K562 (cell line): ENCODE measurements around the gene TUBA1A. TPM values are rescaled to one million over a fixed set of nuclear protein-coding genes. Genes with fewer than 3 reads are reported as not detected.

Experiments
- ATAC-seq: fragments of 200-7000 bp; cut with Tn5 transposase; 3 replicates; pipeline ENCODE4 v1.9.1; 2020; ENCODE audit warnings: moderate library complexity
- BruUV-seq: library from RNA; stranded (reverse); fragments of 400-500 nt; replicated peaks from 2 replicates; lab custom pipeline; 2021; lab: Mats Ljungman, UMichigan
- CTCF ChIA-PET: fragments of 300-600 bp; formaldehyde crosslinking; extraction: SDS; loops from one replicate; lab custom pipeline; 2021; ENCODE audit warnings: low intra/inter-chr PET ratio; lab: Yijun Ruan, JAX
- POLR2A ChIA-PET: fragments of 300-600, 350-650 bp; sonication (Branson Sonifier 250); formaldehyde crosslinking; extraction: SDS; loops from one replicate; lab custom pipeline; 2021; ENCODE audit warnings: antibody characterized with exemption, inconsistent platforms; lab: Yijun Ruan, JAX
- DNase-seq, 4 experiments: peaks; one replicate each; pipeline versions ENCODE4 v3.0.0 to v3.0.0-alpha.2; 2011 to 2018; ENCODE audit warnings: low spot score in 3 of 4, mixed read lengths in 3 of 4; ENCODE audit errors: extremely low read depth in 1 of 4
- FAIRE-seq: peaks from 2 replicates; lab custom pipeline; 2011; peaks lifted over from hg19 to GRCh38; lab: Jason Lieb, UNC
- H2AFZ ChIP-seq: 2 replicates; pipeline ENCODE4 v1.6.0; 2011; ENCODE audit warnings: low read depth, low read length, control low read depth, inconsistent platforms
- H3K27ac ChIP-seq: fragments of 200-600 bp; 3 replicates; pipeline ENCODE4 v1.8.0; 2011; ENCODE audit warnings: low read depth, mild to moderate bottlenecking, control low read depth, inconsistent platforms, low read length, moderate library complexity, mixed read lengths; ENCODE audit errors: extremely low read depth
- H3K27me3 ChIP-seq, 2 experiments: fragments of 300-600 bp in 1 of 2; 2 replicates in 1 of 2; 3 replicates in 1 of 2; pipeline versions ENCODE4 v1.6.0 to v1.8.0; 2011; ENCODE audit warnings: inconsistent platforms in 2 of 2, low read length in 2 of 2, mild to moderate bottlenecking in 1 of 2, mixed read lengths in 1 of 2, moderate library complexity in 1 of 2; ENCODE audit not compliant: control insufficient read depth in 2 of 2, insufficient read depth in 2 of 2
- H3K36me3 ChIP-seq: fragments of 300-600 bp; 3 replicates; pipeline ENCODE4 v1.8.0; 2011; ENCODE audit warnings: mild to moderate bottlenecking, low read length, inconsistent platforms; ENCODE audit not compliant: control insufficient read depth, insufficient read depth
- H3K4me1 ChIP-seq, 2 experiments: fragments of 200-600 bp in 1 of 2; replicated peaks in 1 of 2; 2 replicates in 1 of 2; 3 replicates in 1 of 2; pipeline versions ENCODE4 v1.5.1 to v1.8.0; 2011; ENCODE audit warnings: inconsistent platforms in 2 of 2, low read length in 2 of 2, mild to moderate bottlenecking in 1 of 2, mixed read lengths in 1 of 2, moderate library complexity in 1 of 2; ENCODE audit not compliant: control insufficient read depth in 2 of 2, insufficient read depth in 2 of 2
- H3K4me2 ChIP-seq: 2 replicates; pipeline ENCODE4 v1.6.1; 2011; ENCODE audit warnings: low read length, control low read depth, inconsistent platforms, mixed read lengths; ENCODE audit not compliant: insufficient read depth
- H3K4me3 ChIP-seq: fragments of 200-600 bp; sonication (generic), shearing (Covaris generic); 2 replicates; pipeline ENCODE4 v1.5.1; 2016; ENCODE audit warnings: control low read depth, inconsistent platforms
- H3K79me2 ChIP-seq: fragments of 200-600 bp; 3 replicates; pipeline ENCODE4 v1.8.0; 2011; ENCODE audit warnings: low read length, inconsistent platforms; ENCODE audit not compliant: control insufficient read depth, insufficient read depth
- H3K9ac ChIP-seq, 2 experiments: 2 replicates each; pipeline versions ENCODE4 v1.6.0 to v1.6.1; 2011; ENCODE audit warnings: low read depth in 2 of 2, low read length in 2 of 2, control low read depth in 1 of 2, inconsistent platforms in 1 of 2, mild to moderate bottlenecking in 1 of 2, mixed read lengths in 1 of 2; ENCODE audit not compliant: insufficient read depth in 1 of 2
- H3K9me1 ChIP-seq: one replicate; pipeline ENCODE4 v1.6.0; 2011; ENCODE audit warnings: inconsistent platforms, mild to moderate bottlenecking, low read length, moderate library complexity; ENCODE audit not compliant: control insufficient read depth, insufficient read depth
- H3K9me3 ChIP-seq: replicated peaks from 2 replicates; pipeline ENCODE4 v1.5.1; 2011; ENCODE audit warnings: low read depth, low read length, inconsistent platforms; ENCODE audit not compliant: control insufficient read depth, insufficient read depth
- H4K20me1 ChIP-seq: replicated peaks from 2 replicates; pipeline ENCODE4 v1.6.1; 2011; ENCODE audit warnings: low read length, inconsistent platforms, mixed read lengths; ENCODE audit not compliant: control insufficient read depth, insufficient read depth
- CBX2 ChIP-seq: fragments of 200-600 bp; sonication (generic); IDR thresholded peaks from one replicate; pipeline ENCODE4 v1.6.1; 2012; ENCODE audit warnings: mild to moderate bottlenecking, low read length, inconsistent platforms; ENCODE audit not compliant: insufficient read depth, poor library complexity, severe bottlenecking
- CBX5 ChIP-seq: IDR thresholded peaks from 2 replicates; pipeline ENCODE4 v1.6.1; 2014; ENCODE audit warnings: low read depth, borderline replicate concordance
- ESRRB ChIP-seq: fragments of 250-450 bp; sonication (Bioruptor Pico); IDR thresholded peaks from 2 replicates; pipeline ENCODE4 v1.5.0; 2020; ENCODE audit warnings: mild to moderate bottlenecking, moderate library complexity, borderline replicate concordance
- FOXP1 ChIP-seq: sonication (generic); formaldehyde crosslinking; IDR thresholded peaks from 2 replicates; pipeline ENCODE4 v1.8.0; 2022; ENCODE audit warnings: mild to moderate bottlenecking, missing genetic modification reagents
- NFYB ChIP-seq: IDR thresholded peaks from 2 replicates; pipeline ENCODE4 v1.6.1; 2011; ENCODE audit warnings: mild to moderate bottlenecking, moderate library complexity; ENCODE audit not compliant: insufficient read length; ENCODE audit errors: extremely low read depth
- RNF2 ChIP-seq: sonication (generic); IDR thresholded peaks from 2 replicates; pipeline ENCODE4 v1.6.1; 2016
- TAF7 ChIP-seq: fragments of 450-650 bp; IDR thresholded peaks from 2 replicates; pipeline ENCODE4 v1.6.1; 2016; ENCODE audit warnings: missing genetic modification characterization, missing compliant biosample characterization
- TBP ChIP-seq: optimal IDR thresholded peaks from 2 replicates; pipeline ENCODE3; 2011; ENCODE audit warnings: low read depth, low read length, improper control_type of control experiment
- YBX1 ChIP-seq: fragments of 450-650 bp; IDR thresholded peaks from 2 replicates; pipeline ENCODE4 v1.7.1; 2016; ENCODE audit warnings: mild to moderate bottlenecking
- ZNF121 ChIP-seq: sonication (generic); formaldehyde crosslinking; conservative IDR thresholded peaks from 2 replicates; pipeline ENCODE4 v1.8.0; 2022; ENCODE audit warnings: missing genetic modification reagents
- ZNF175 ChIP-seq: fragments of 200-800 bp; sonication (Bioruptor generic); IDR thresholded peaks from 2 replicates; pipeline ENCODE4 v1.6.1; 2016; ENCODE audit warnings: low read depth, mild to moderate bottlenecking, missing genetic modification characterization, missing compliant biosample characterization
- ZNF699 ChIP-seq: fragments of 250-450 bp; sonication (Bioruptor Pico); IDR thresholded peaks from 2 replicates; pipeline ENCODE4 v1.8.0; 2021; ENCODE audit warnings: mild to moderate bottlenecking, moderate library complexity; ENCODE audit not compliant: insufficient replicate concordance
- WGBS: fragments of 100-300 bp; shearing (Covaris generic); methylation state at CpG from one replicate; pipeline ENCODE4 v1.1.6; 2016; ENCODE audit warnings: low coverage, mixed read lengths; ENCODE audit not compliant: insufficient coverage; ENCODE audit errors: missing lambda C conversion rate; 5-methylcytosine and 5-hydroxymethylcytosine counted together
- in situ Hi-C: fragments of 300-500 bp; cut with MboI; formaldehyde crosslinking; loops from 4 replicates; pipeline ENCODE4 v1.15.0; 2018; ENCODE audit warnings: inconsistent platforms, mixed read lengths
- intact Hi-C: fragments of 100-400 bp; cut with micrococcal nuclease; formaldehyde crosslinking; loops from 2 replicates; pipeline ENCODE4 v1.14.2; 2022
- polyA plus RNA-seq, 8 experiments: library from polyadenylated mRNA; depleted of rRNA in 4 of 8; stranded (reverse) in 5 of 8; unstranded in 3 of 8; fragments of >200 nt; fragmentation: Nextera tagmentation in 2 of 8; fragmentation: Illumina TruSeq in 1 of 8; extraction: Ambion mirVana in 2 of 8; extraction: Trizol in 1 of 8; gene quantifications; 2 replicates each; pipeline versions ENCODE4 v1.2.1 to v1.2.3, GENCODE V29; 2011 to 2014; ENCODE audit warnings: inconsistent platforms in 1 of 8, missing spikeins in 1 of 8
- total RNA-seq, 7 experiments: library from RNA; depleted of rRNA in 6 of 7; stranded (reverse); fragments of >200 nt in 6 of 7; fragmentation: Illumina TruSeq in 2 of 7; extraction: Trizol in 2 of 7; gene quantifications; 2 replicates each; pipeline versions ENCODE4 v1.2.1 to v1.2.3, GENCODE V29; 2011 to 2021; ENCODE audit warnings: low replicate concordance in 1 of 7
- TF ChIP-seq, protein P1 (sequence below): fragments of 450-650 bp; IDR thresholded peaks from 2 replicates; pipeline ENCODE4 v1.6.1; 2016; ENCODE audit warnings: low read depth, mild to moderate bottlenecking, moderate library complexity
- TF ChIP-seq, protein P2 (sequence below): fragments of 200-400 bp; formaldehyde crosslinking; IDR thresholded peaks from 2 replicates; pipeline ENCODE4 v1.6.1; 2017; ENCODE audit warnings: mild to moderate bottlenecking, low read depth, low read length, moderate library complexity
- TF ChIP-seq, protein P3 (sequence below): fragments of 450-650 bp; conservative IDR thresholded peaks from 2 replicates; pipeline ENCODE4 v1.6.1; 2016; ENCODE audit warnings: missing genetic modification characterization, low read depth, mild to moderate bottlenecking, missing compliant biosample characterization, moderate library complexity
- TF ChIP-seq, protein P4 (sequence below): IDR thresholded peaks from 3 replicates; pipeline ENCODE4 v1.6.1; 2011; ENCODE audit warnings: borderline replicate concordance, mild to moderate bottlenecking; ENCODE audit not compliant: insufficient read length, insufficient read depth
- TF ChIP-seq, protein P5 (sequence below): fragments of 200-800 bp; sonication (Bioruptor generic); IDR thresholded peaks from 2 replicates; pipeline ENCODE4 v1.6.1; 2017; ENCODE audit warnings: missing genetic modification characterization, missing compliant biosample characterization

Gene TUBA1A
- total and polyA plus RNA-seq, 9 of the 15 experiments (the other 6 are each of a cell fraction or from before 2014, with no cell fraction given): 7.4 to 45.1 (median 11.9) TPM

DNA sequence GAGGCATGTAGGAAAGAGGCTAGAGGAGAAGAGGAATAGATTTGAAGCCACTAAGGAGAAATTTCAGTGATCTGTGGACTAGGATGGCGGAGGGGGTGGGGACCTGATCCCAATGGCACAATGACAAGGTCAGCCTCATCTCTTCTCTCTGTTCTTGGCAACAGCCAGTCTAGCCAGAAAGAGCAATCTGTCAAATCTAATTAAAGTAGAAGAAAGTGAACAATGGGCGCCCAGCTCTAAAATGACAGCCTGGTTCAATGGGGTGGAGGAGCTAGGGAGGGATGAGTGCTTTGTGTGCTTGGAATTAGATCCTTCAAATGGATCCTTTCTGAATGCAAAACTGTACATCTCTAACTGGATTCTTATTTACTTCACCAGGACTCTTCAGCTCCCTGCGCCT is 38.8 kb upstream of the TUBA1A start:
- intact Hi-C loops: no loop called here
- CTCF ChIA-PET: no interaction called here
- BruUV-seq: no TSS peak
- H3K27ac ChIP-seq: no peak overlapping the region
- H3K36me3 ChIP-seq: no peaks in the 10 kb centered on the region
- DNase-seq: no peak
- FAIRE-seq: no peak
- in situ Hi-C loops: no loop called here
- POLR2A ChIA-PET: interaction anchor here (0.7 to 1.8 kb wide), 2 partner anchors 97 to 497 kb away, joined by 4 to 6 read pairs; partner anchors contain the start of gene TUBA1B
- no peak overlapping the region for H2AFZ ChIP-seq
- H3K9ac ChIP-seq: no peak overlapping the region
- ATAC-seq: no peak
- no peaks in the 10 kb centered on the region for H3K79me2 ChIP-seq
- 92% methylated on average over 3 of the region's 3 CpGs for WGBS
- no peak overlapping the region for H3K4me3 ChIP-seq
- H3K9me3 ChIP-seq: no peaks in the 10 kb centered on the region
- no peaks in the 10 kb centered on the region for H3K27me3 ChIP-seq
- no peak overlapping the region for H3K4me2 ChIP-seq
- no peaks in the 10 kb centered on the region for H3K9me1 ChIP-seq
- H3K4me1 ChIP-seq: peaks cover 6 to 24% of the 10 kb centered on the region in 2 experiments
- no peaks in the 10 kb centered on the region for H4K20me1 ChIP-seq
- TF ChIP-seq FOXP1 (CRISPR knock-in tag) (no peak), CBX5 (no peak), RNF2 (no peak), ZNF175 (CRISPR knock-in tag) (no peak), TAF7 (tag) (no peak), NFYB (no peak), YBX1 (no peak), CBX2 (no peak), ESRRB (CRISPR knock-in tag) (no peak), ZNF121 (CRISPR knock-in tag) (no peak), TBP (no peak), ZNF699 (CRISPR knock-in tag) (no peak)
- TF ChIP-seq, protein P1, sequence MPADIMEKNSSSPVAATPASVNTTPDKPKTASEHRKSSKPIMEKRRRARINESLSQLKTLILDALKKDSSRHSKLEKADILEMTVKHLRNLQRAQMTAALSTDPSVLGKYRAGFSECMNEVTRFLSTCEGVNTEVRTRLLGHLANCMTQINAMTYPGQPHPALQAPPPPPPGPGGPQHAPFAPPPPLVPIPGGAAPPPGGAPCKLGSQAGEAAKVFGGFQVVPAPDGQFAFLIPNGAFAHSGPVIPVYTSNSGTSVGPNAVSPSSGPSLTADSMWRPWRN: no peak
- TF ChIP-seq, protein P2, sequence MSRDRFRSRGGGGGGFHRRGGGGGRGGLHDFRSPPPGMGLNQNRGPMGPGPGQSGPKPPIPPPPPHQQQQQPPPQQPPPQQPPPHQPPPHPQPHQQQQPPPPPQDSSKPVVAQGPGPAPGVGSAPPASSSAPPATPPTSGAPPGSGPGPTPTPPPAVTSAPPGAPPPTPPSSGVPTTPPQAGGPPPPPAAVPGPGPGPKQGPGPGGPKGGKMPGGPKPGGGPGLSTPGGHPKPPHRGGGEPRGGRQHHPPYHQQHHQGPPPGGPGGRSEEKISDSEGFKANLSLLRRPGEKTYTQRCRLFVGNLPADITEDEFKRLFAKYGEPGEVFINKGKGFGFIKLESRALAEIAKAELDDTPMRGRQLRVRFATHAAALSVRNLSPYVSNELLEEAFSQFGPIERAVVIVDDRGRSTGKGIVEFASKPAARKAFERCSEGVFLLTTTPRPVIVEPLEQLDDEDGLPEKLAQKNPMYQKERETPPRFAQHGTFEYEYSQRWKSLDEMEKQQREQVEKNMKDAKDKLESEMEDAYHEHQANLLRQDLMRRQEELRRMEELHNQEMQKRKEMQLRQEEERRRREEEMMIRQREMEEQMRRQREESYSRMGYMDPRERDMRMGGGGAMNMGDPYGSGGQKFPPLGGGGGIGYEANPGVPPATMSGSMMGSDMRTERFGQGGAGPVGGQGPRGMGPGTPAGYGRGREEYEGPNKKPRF: no peak
- TF ChIP-seq, protein P3, sequence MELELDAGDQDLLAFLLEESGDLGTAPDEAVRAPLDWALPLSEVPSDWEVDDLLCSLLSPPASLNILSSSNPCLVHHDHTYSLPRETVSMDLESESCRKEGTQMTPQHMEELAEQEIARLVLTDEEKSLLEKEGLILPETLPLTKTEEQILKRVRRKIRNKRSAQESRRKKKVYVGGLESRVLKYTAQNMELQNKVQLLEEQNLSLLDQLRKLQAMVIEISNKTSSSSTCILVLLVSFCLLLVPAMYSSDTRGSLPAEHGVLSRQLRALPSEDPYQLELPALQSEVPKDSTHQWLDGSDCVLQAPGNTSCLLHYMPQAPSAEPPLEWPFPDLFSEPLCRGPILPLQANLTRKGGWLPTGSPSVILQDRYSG: no peak
- TF ChIP-seq, protein P4, sequence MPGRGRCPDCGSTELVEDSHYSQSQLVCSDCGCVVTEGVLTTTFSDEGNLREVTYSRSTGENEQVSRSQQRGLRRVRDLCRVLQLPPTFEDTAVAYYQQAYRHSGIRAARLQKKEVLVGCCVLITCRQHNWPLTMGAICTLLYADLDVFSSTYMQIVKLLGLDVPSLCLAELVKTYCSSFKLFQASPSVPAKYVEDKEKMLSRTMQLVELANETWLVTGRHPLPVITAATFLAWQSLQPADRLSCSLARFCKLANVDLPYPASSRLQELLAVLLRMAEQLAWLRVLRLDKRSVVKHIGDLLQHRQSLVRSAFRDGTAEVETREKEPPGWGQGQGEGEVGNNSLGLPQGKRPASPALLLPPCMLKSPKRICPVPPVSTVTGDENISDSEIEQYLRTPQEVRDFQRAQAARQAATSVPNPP: no peak
- TF ChIP-seq, protein P5, sequence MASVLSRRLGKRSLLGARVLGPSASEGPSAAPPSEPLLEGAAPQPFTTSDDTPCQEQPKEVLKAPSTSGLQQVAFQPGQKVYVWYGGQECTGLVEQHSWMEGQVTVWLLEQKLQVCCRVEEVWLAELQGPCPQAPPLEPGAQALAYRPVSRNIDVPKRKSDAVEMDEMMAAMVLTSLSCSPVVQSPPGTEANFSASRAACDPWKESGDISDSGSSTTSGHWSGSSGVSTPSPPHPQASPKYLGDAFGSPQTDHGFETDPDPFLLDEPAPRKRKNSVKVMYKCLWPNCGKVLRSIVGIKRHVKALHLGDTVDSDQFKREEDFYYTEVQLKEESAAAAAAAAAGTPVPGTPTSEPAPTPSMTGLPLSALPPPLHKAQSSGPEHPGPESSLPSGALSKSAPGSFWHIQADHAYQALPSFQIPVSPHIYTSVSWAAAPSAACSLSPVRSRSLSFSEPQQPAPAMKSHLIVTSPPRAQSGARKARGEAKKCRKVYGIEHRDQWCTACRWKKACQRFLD (CRISPR knock-in tag): no peak
